Common myeloid progenitor, CD34-positive (primary cell): Measurements from ENCODE around the gene ANKIB1. TPM values are rescaled to one million over a fixed set of nuclear protein-coding genes. Genes with fewer than 3 reads are reported as not detected.

Source experiments
- CTCF ChIA-PET: fragments of 350-600 bp; sonication (Branson Sonifier 250); formaldehyde crosslinking; loops from one replicate; lab custom pipeline; 2021; ENCODE audit warnings: antibody characterized with exemption; lab: Charles Lee
- POLR2A ChIA-PET: fragments of 350-600 bp; sonication (Branson Sonifier 250); formaldehyde crosslinking; loops from one replicate; lab custom pipeline; 2021; ENCODE audit warnings: antibody characterized with exemption; lab: Charles Lee
- DNase-seq, 3 donors: peaks; one replicate each; pipeline versions ENCODE4 v3.0.0 to v3.0.0-alpha.2; 2013
- H3K27ac ChIP-seq, 2 experiments: 1 replicate in 1 of 2; 2 replicates in 1 of 2; pipeline ENCODE4 v1.7.0; 2013; ENCODE audit warnings: inconsistent platforms in 2 of 2, low read length in 2 of 2, mild to moderate bottlenecking in 2 of 2, low read depth in 1 of 2, moderate library complexity in 1 of 2; ENCODE audit not compliant: severe bottlenecking in 2 of 2, insufficient read depth in 1 of 2, poor library complexity in 1 of 2
- H3K27me3 ChIP-seq, 5 experiments: replicated peaks in 2 of 5; 1 replicate in 3 of 5; 2 replicates in 2 of 5; pipeline versions ENCODE4 v1.6.1 to v1.7.0; 2013; ENCODE audit warnings: low read length in 4 of 5, mild to moderate bottlenecking in 2 of 5, moderate library complexity in 2 of 5, inconsistent platforms in 1 of 5; ENCODE audit not compliant: insufficient read depth in 5 of 5, control insufficient read depth in 4 of 5
- H3K36me3 ChIP-seq, 4 experiments: 1 replicate in 2 of 4; 2 replicates in 2 of 4; pipeline versions ENCODE4 v1.6.1 to v1.7.0; 2013; ENCODE audit warnings: low read length in 3 of 4, control low read depth in 1 of 4, mild to moderate bottlenecking in 1 of 4; ENCODE audit not compliant: control insufficient read depth in 4 of 4, insufficient read depth in 4 of 4
- H3K4me1 ChIP-seq, 4 experiments: 1 replicate in 3 of 4; 2 replicates in 1 of 4; pipeline versions ENCODE4 v1.6.1 to v1.7.1; 2013; ENCODE audit warnings: low read length in 3 of 4, mild to moderate bottlenecking in 3 of 4, control low read depth in 1 of 4, inconsistent platforms in 1 of 4, moderate library complexity in 1 of 4; ENCODE audit not compliant: control insufficient read depth in 4 of 4, insufficient read depth in 4 of 4; ENCODE audit errors: control extremely low read depth in 1 of 4
- H3K4me3 ChIP-seq, 7 experiments: 1 replicate in 4 of 7; 2 replicates in 3 of 7; pipeline versions ENCODE4 v1.5.1 to v1.7.0; 2013; ENCODE audit warnings: mild to moderate bottlenecking in 7 of 7, low read length in 6 of 7, moderate library complexity in 6 of 7, inconsistent platforms in 2 of 7, low read depth in 2 of 7, control low read depth in 1 of 7; ENCODE audit not compliant: insufficient read depth in 4 of 7, control insufficient read depth in 1 of 7; ENCODE audit errors: extremely low read depth in 1 of 7
- H3K9me3 ChIP-seq, 5 experiments: 1 replicate in 4 of 5; 2 replicates in 1 of 5; pipeline versions ENCODE4 v1.6.1 to v1.7.1; 2013; ENCODE audit warnings: low read length in 4 of 5, mild to moderate bottlenecking in 2 of 5, inconsistent platforms in 1 of 5, low read depth in 1 of 5, moderate library complexity in 1 of 5; ENCODE audit not compliant: control insufficient read depth in 4 of 5, insufficient read depth in 2 of 5; ENCODE audit errors: control extremely low read depth in 1 of 5
- WGBS: methylation state at CpG from one replicate; pipeline ENCODE4 v1.1.5; 2013; ENCODE audit not compliant: insufficient coverage; 5-methylcytosine and 5-hydroxymethylcytosine counted together
- polyA plus RNA-seq: library from polyadenylated mRNA; unstranded; fragments of 120-200 nt; gene quantifications from one replicate; pipeline ENCODE4 v1.2.1, GENCODE V29; 2013

ANKIB1 gene
- 30.6 TPM for polyA plus RNA-seq

GRCh38 chr7:92245487-92246359 is at the start of gene ANKIB1, which contains the start of gene KRIT1:
Gene ANKIB1, plus strand, starts transcription at chr7:92245974. Its CDS starts 49,005 bp downstream, at chr7:92294979.
Gene KRIT1, minus strand, starts transcription at chr7:92245914. Its CDS starts 3,779 bp downstream, at chr7:92242135.
- 0% methylated on average over 44 of the region's 71 CpGs for WGBS
- ChIA-PET POLR2A (interaction anchor here (0.6 to 0.9 kb wide), 3 partner anchors 9 to 102 kb away, joined by 3 read pairs; no protein-coding TSS in a partner anchor), CTCF (interaction anchor here (0.6 to 1.8 kb wide), 7 partner anchors 11 to 202 kb away, joined by 3 to 4 read pairs (median 4); partner anchors contain the start of gene GATAD1)

GRCh38 chr7:92200791-92201190 is 45.0 kb upstream of the ANKIB1 start:
- POLR2A ChIA-PET = interaction anchor here (0.6 kb wide), 1 partner anchor 143 kb away, joined by 3 read pairs; no protein-coding TSS in a partner anchor

More at GRCh38 chr7:92245487-92246359, at the start of gene ANKIB1, which contains the start of gene KRIT1:
- no peaks in the 10 kb centered on the region for H3K27me3 ChIP-seq
- no peaks in the 10 kb centered on the region for H3K9me3 ChIP-seq
- DNase-seq = peak; percentile 92 to 96 (median 95)
- H3K27ac ChIP-seq = peak within 1 kb of the TSS; percentile 94 to 96
- peaks cover 16 to 36% (median 25%) of the 10 kb centered on the region in 4 experiments for H3K4me1 ChIP-seq
- H3K4me3 ChIP-seq = peak within 1 kb of the TSS; percentile 70 to 100 (median 91)
- H3K36me3 ChIP-seq = peaks cover 2 to 7% (median 5%) of the 10 kb centered on the region in 4 experiments

GRCh38 chr7:92205987-92206386 is 39.8 kb upstream of the ANKIB1 start:
- Histone ChIP-seq H3K36me3 (peaks cover 31 to 87% (median 39%) of the 10 kb centered on the region in 4 experiments), H3K4me3 (no peak overlapping the region), H3K27me3 (no peaks in the 10 kb centered on the region), H3K4me1 (no peaks in the 10 kb centered on the region), H3K9me3 (peaks cover 2 to 29% (median 12%) of the 10 kb centered on the region in 5 experiments), H3K27ac (no peak overlapping the region)
- WGBS = 100% methylated on average over 3 of the region's 3 CpGs
- ChIA-PET POLR2A (no interaction called here), CTCF (interaction anchor here (0.9 kb wide), 1 partner anchor 13 kb away, joined by 4 read pairs; no protein-coding TSS in a partner anchor)
- DNase-seq = no peak

More at GRCh38 chr7:92200791-92201190, 45.0 kb upstream of the ANKIB1 start:
- H3K4me3 ChIP-seq = no peak overlapping the region
- H3K4me1 ChIP-seq = no peaks in the 10 kb centered on the region
- no peaks in the 10 kb centered on the region for H3K27me3 ChIP-seq
- no peak overlapping the region for H3K27ac ChIP-seq
- H3K36me3 ChIP-seq = peaks cover 14 to 49% (median 36%) of the 10 kb centered on the region in 4 experiments
- CTCF ChIA-PET = interaction anchor here (1.5 kb wide), 2 partner anchors 9 to 46 kb away, joined by 3 read pairs; no protein-coding TSS in a partner anchor
- no peak for DNase-seq
- WGBS = no CpG with 5 or more reads among the region's 1 CpG
- peaks cover 0 to under 1% (median 0%) of the 10 kb centered on the region in 5 experiments for H3K9me3 ChIP-seq

GRCh38 chr7:92206672-92207071 is 39.1 kb upstream of the ANKIB1 start:
- CTCF ChIA-PET = no interaction called here
- Histone ChIP-seq H3K27ac (no peak overlapping the region), H3K36me3 (peaks cover 32 to 93% (median 41%) of the 10 kb centered on the region in 4 experiments), H3K4me1 (no peaks in the 10 kb centered on the region), H3K9me3 (peaks cover 2 to 31% (median 12%) of the 10 kb centered on the region in 5 experiments), H3K4me3 (no peak overlapping the region), H3K27me3 (no peaks in the 10 kb centered on the region)
- peak; percentile 5 to 40 (median 33) for DNase-seq
- no CpG with 5 or more reads among the region's 1 CpG for WGBS
- POLR2A ChIA-PET = no interaction called here

- ChIA-PET POLR2A (no interaction called here), CTCF (no interaction called here)
- no CpG with 5 or more reads among the region's 3 CpGs for whole genome bisulfite sequencing
Observed at GRCh38 chr7:92221766-92222165, 24.0 kb upstream of the ANKIB1 start.

GRCh38 chr7:92226981-92227380 is 18.8 kb upstream of the ANKIB1 start:
- ChIA-PET CTCF (interaction anchor here (1.4 kb wide), 1 partner anchor 65 kb away, joined by 3 read pairs; no protein-coding TSS in a partner anchor), POLR2A (no interaction called here)
- no peaks in the 10 kb centered on the region for H3K4me1 ChIP-seq
- no peak for DNase-seq
- no peaks in the 10 kb centered on the region for H3K27me3 ChIP-seq
- WGBS = no CpG with 5 or more reads among the region's 4 CpGs
- no peak overlapping the region for H3K27ac ChIP-seq
- H3K36me3 ChIP-seq = peaks cover 9 to 66% (median 36%) of the 10 kb centered on the region in 4 experiments
- peaks cover 0 to 5% (median 0%) of the 10 kb centered on the region in 5 experiments for H3K9me3 ChIP-seq
- no peak overlapping the region for H3K4me3 ChIP-seq

More at GRCh38 chr7:92221766-92222165, 24.0 kb upstream of the ANKIB1 start:
- Histone ChIP-seq H3K27ac (no peak overlapping the region), H3K4me1 (no peaks in the 10 kb centered on the region), H3K4me3 (no peak overlapping the region), H3K27me3 (no peaks in the 10 kb centered on the region), H3K9me3 (no peaks in the 10 kb centered on the region), H3K36me3 (peaks cover 21 to 76% (median 42%) of the 10 kb centered on the region in 4 experiments)
- no peak for DNase-seq
